ENCODE results near the gene NDUFS1. TPM values are rescaled to one million over a fixed set of nuclear protein-coding genes. Genes with fewer than 3 reads are reported as not detected.
A peak's percentile ranks its signal among the peaks of the same experiment; 100 is the strongest.

The NDUFS1 gene
- total RNA-seq, 1 experiment from 2014 or later = 123 TPM

GRCh38 chr2:206086716-206087350 is 72.4 kb downstream of the NDUFS1 start:
- H3K27ac Mint-ChIP-seq (ENCODE audit: unreplicated experiment) = peak overlapping the region; percentile 97
- Histone ChIP-seq H3K36me3 (ENCODE audit: control insufficient read depth, insufficient read depth, low read length) (no peaks in the 10 kb centered on the region), H3K9me3 (no peaks in the 10 kb centered on the region), H3K4me3 (ENCODE audit: low read depth, low read length) (peak overlapping the region; percentile 77), H3K4me1 (no peaks in the 10 kb centered on the region), H3K27me3 (replicated peaks; ENCODE audit: control insufficient read depth, insufficient read depth, low read length) (no peaks in the 10 kb centered on the region)
- H3K27me3 Mint-ChIP-seq (ENCODE audit: insufficient read depth, unreplicated experiment) = no peaks in the 10 kb centered on the region
- intact Hi-C loops (cut with micrococcal nuclease; ENCODE audit: unreplicated experiment) = loop anchor here (2.0 kb wide), 1 partner anchor 72 kb away; the partner anchor contains the start of genes EEF1B2 and NDUFS1
- TSS peak; percentile 51 for BruUV-seq (replicated peaks)
- CTCF ChIA-PET = interaction anchor here (0.5 to 1.0 kb wide), 3 partner anchors 41 to 251 kb away, joined by 4 to 6 read pairs (median 5); no protein-coding TSS in a partner anchor
- H3K4me1 Mint-ChIP-seq (ENCODE audit: low read depth, unreplicated experiment) = peaks cover 18% of the 10 kb centered on the region
- H3K9me3 Mint-ChIP-seq (ENCODE audit: unreplicated experiment) = no peaks in the 10 kb centered on the region
- POLR2A ChIA-PET = interaction anchor here (0.6 to 0.8 kb wide), 2 partner anchors 41 to 49 kb away, joined by 3 to 4 read pairs; no protein-coding TSS in a partner anchor
- peaks cover 7% of the 10 kb centered on the region for H3K36me3 Mint-ChIP-seq (ENCODE audit: insufficient read depth, unreplicated experiment)
- DNase-seq = no peak
- H3K4me3 Mint-ChIP-seq (ENCODE audit: unreplicated experiment) = peak overlapping the region; percentile 89
- no peak for TF ChIP-seq CTCF (IDR thresholded peaks at IDR 0.05; ENCODE audit: insufficient read depth in 1 of 2, low read depth in 1 of 2, low read length in 1 of 2, severe bottlenecking in 1 of 2, unreplicated experiment in 1 of 2)

- H3K36me3 Mint-ChIP-seq (ENCODE audit: insufficient read depth, unreplicated experiment) = peaks cover 7% of the 10 kb centered on the region
Measured at GRCh38 chr2:206085742-206086445, 73.3 kb downstream of the NDUFS1 start, which contains the start of gene INO80D. Gene INO80D (minus strand): TSS chr2:206086174. CDS start chr2:206063016, 23,158 bp downstream.

More at GRCh38 chr2:206085742-206086445, 73.3 kb downstream of the NDUFS1 start, which contains the start of gene INO80D:
- intact Hi-C loops (cut with micrococcal nuclease; ENCODE audit: unreplicated experiment) = loop anchor here (2.0 kb wide), 1 partner anchor 73 kb away; the partner anchor contains the start of genes EEF1B2 and NDUFS1
- TF ChIP-seq CTCF (IDR thresholded peaks at IDR 0.05; ENCODE audit: insufficient read depth in 1 of 2, low read depth in 1 of 2, low read length in 1 of 2, severe bottlenecking in 1 of 2, unreplicated experiment in 1 of 2) = peak; percentile 48 to 68
- POLR2A ChIA-PET = interaction anchor here (0.5 to 1.1 kb wide), 5 partner anchors 11 to 1173 kb away, joined by 3 to 7 read pairs (median 4); partner anchors contain the start of genes EEF1B2 and NDUFS1
- Histone ChIP-seq H3K9me3 (no peaks in the 10 kb centered on the region), H3K36me3 (ENCODE audit: control insufficient read depth, insufficient read depth, low read length) (no peaks in the 10 kb centered on the region), H3K4me3 (ENCODE audit: low read depth, low read length) (peak within 1 kb of the TSS; percentile 77), H3K4me1 (no peaks in the 10 kb centered on the region), H3K27me3 (replicated peaks; ENCODE audit: control insufficient read depth, insufficient read depth, low read length) (no peaks in the 10 kb centered on the region)
- peaks cover 18% of the 10 kb centered on the region for H3K4me1 Mint-ChIP-seq (ENCODE audit: low read depth, unreplicated experiment)
- peak within 1 kb of the TSS; percentile 97 for H3K27ac Mint-ChIP-seq (ENCODE audit: unreplicated experiment)
- CTCF ChIA-PET = interaction anchor here (0.5 to 1.0 kb wide), 7 partner anchors 11 to 252 kb away, joined by 3 to 6 read pairs (median 3); no protein-coding TSS in a partner anchor
- BruUV-seq (replicated peaks) = no TSS peak
- DNase-seq = peak; percentile 87 to 88
- H3K27me3 Mint-ChIP-seq (ENCODE audit: insufficient read depth, unreplicated experiment) = no peaks in the 10 kb centered on the region
- peak within 1 kb of the TSS; percentile 93 for H3K4me3 Mint-ChIP-seq (ENCODE audit: unreplicated experiment)
- no peaks in the 10 kb centered on the region for H3K9me3 Mint-ChIP-seq (ENCODE audit: unreplicated experiment)
